Heart left ventricle (tissue), 13 donors: Measurements from ENCODE around the gene USP46.

Source experiments
- CTCF ChIP-seq, 12 donors: fragments of 200-600 bp; sonication (generic) in 4 of 12; IDR thresholded peaks; one replicate each; pipeline versions ENCODE4 v1.5.0 to v1.8.0; 2018 to 2022; ENCODE audit warnings: antibody characterized with exemption in 12 of 12, mild to moderate bottlenecking in 5 of 12
- POLR2A ChIP-seq, 2 donors: fragments of 450-650 bp; IDR thresholded peaks; one replicate each; pipeline ENCODE4 v1.6.1; 2017; ENCODE audit warnings: antibody characterized with exemption in 2 of 2, mild to moderate bottlenecking in 2 of 2, moderate library complexity in 2 of 2
- donor health status: ischemic (EF 13 %, LVEDD 7.1; RV severe dilation, severe dysfunction).
- donor health status: DM: no; HTN: yes; CAD: no.
- donor health status: DM: no; HTN: no; CAD: no.
- donor health status: ischemic (EF 25% LVEDD 6.9; RV normal size, moderate dysfunction).
- donor health status: ischemic (EF 25% LVEDD 5.7; RV mildly dilated, moderate dysfunction).
- donor health status: ischemic (EF 35%, LVEDD 5.7; RV mildly dilated, moderate dysfunction).
- donor health status: nonischemic (EF 11% LVEDD 7.7; RV severe dilation, severe dysfunction).
- donor health status: DM: yes; HTN: yes; CAD: no.
- donor health status: PGD.
- donor health status: ischemic (EF 29% LVEDD 5.4; RV normal size, mild dysfunction).
- donor health status: nonischemic (EF 23%, LVEDD 6.1; RV moderate dilation, normal function).

- TF ChIP-seq CTCF (IDR thresholded peaks at IDR 0.05) (no peak), POLR2A (IDR thresholded peaks at IDR 0.05) (no peak)
These were observed 85.1 kb downstream of the USP46 start for GRCh38 chr4:52574036-52574435.
